HEK293T (cell line): ENCODE results near the gene FAM240A.

Experiments used
- ARNT ChIP-seq: fragments of 450-650 bp; IDR thresholded peaks from 2 replicates; pipeline ENCODE4 v1.6.1; 2017; ENCODE audit warnings: mild to moderate bottlenecking
- L3MBTL2 ChIP-seq: fragments of 450-650 bp; conservative IDR thresholded peaks from 2 replicates; pipeline ENCODE4 v1.6.1; 2016; ENCODE audit warnings: mild to moderate bottlenecking
- NFRKB ChIP-seq: fragments of 450-650 bp; IDR thresholded peaks from 2 replicates; pipeline ENCODE4 v1.6.1; 2016; ENCODE audit warnings: mild to moderate bottlenecking, moderate library complexity

DNA sequence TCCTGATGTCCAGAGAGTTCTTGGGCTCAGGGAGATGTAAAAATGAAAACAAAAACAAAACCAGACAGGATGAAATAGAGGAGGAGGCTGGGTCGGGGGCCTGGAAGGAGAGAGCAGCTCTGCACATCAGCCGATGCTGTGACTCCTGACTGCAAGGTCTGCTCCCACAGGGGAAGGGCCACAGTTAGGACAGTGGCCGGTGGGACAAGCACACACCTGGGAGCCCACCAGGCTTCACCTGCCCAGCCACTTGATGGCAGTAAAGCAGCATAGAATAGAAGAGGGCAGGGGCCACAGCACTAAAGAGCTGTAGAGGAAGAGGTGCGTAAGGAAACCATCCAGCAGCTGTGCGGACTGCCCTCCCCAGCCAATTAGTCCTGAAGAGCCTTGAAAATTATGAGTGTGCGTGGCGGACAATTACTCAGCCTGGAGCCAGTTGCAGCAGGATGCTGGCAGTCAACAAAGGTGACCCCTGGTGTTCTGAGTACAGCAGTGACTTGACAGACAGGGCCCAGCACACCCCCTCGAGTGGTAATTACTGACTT is 51.3 kb downstream of the FAM240A start:
- TF ChIP-seq ARNT: no peak
- TF ChIP-seq L3MBTL2: no peak
- TF ChIP-seq NFRKB: no peak
